Activated naive CD4-positive, alpha-beta T cell treated with anti-CD3 and anti-CD28 coated beads, Interleukin-2, amount 50 U/mL, for 24 hours (primary cell): ENCODE results near the gene DYSF.

Experiments
- H3K27ac Mint-ChIP-seq: one replicate; pipeline ENCODE4 v1.8.0; 2021; ENCODE audit warnings: mild to moderate bottlenecking, mixed read lengths
- H3K27me3 Mint-ChIP-seq: one replicate; pipeline ENCODE4 v1.8.0; 2021; ENCODE audit warnings: mixed read lengths
- H3K36me3 Mint-ChIP-seq: one replicate; pipeline ENCODE4 v1.8.0; 2021; ENCODE audit warnings: mixed read lengths
- H3K4me1 Mint-ChIP-seq: one replicate; pipeline ENCODE4 v1.8.0; 2021; ENCODE audit warnings: mixed read lengths
- H3K4me3 Mint-ChIP-seq: one replicate; pipeline ENCODE4 v1.8.0; 2021; ENCODE audit warnings: mild to moderate bottlenecking, mixed read lengths
- H3K9me3 Mint-ChIP-seq: one replicate; pipeline ENCODE4 v1.8.0; 2021; ENCODE audit warnings: mixed read lengths

Gene DYSF

DNA sequence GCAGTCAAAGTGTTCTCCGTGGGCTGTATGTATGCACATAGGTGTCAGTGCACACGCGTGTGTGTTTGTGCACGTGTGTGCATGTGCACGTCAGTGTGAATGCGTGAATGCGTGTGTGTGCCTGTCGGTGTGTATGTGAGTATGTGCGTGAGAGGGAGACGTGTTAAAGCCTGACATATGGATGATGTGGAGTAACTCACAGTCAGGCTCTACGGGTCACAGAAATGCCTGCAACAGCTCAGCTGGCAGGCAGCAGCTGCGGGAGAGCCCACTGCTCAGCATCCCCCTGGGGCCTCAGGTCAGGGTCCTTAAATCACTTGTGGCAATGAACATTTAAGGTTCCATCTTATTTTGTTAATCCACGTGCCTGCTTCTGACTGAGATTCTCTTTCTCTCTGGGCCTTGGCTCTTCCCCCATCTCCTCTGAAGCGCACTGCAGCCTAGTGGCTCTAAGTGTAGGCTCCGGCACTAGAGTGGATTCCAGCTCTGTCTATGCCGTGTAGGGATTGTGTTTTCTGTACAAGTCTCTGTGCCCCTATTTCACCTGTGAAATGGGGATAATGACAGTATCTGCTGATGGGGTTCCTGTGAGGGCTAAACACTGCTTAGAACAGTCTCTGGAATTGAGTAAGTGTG lies 63.0 kb downstream of the DYSF start:
- Mint-ChIP-seq H3K4me1 (no peaks in the 10 kb centered on the region), H3K27me3 (no peaks in the 10 kb centered on the region), H3K36me3 (no peaks in the 10 kb centered on the region)

DNA sequence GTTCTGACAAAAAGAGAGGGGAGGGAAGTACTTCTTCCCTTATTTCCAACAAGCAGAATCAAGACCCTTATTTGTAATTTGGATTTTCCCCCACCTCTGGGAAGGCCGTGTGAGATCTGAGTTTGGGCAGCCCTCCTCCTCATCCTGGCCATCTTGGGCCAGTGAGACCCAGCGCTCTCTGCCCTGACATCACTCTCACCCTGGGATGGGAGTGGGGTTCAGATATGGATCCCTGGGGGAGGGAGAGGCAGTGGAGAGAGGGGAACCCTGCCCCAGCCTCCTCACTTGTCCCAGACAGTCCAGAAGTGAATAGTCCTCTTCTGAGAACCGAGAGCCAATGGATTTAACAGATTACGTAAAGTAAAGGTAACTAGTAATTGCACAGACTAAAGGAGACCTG lies 64.5 kb downstream of the DYSF start:
- no peaks in the 10 kb centered on the region for H3K4me1 Mint-ChIP-seq
- no peaks in the 10 kb centered on the region for H3K36me3 Mint-ChIP-seq
- H3K27me3 Mint-ChIP-seq = no peaks in the 10 kb centered on the region
- no peak overlapping the region for H3K4me3 Mint-ChIP-seq
- H3K27ac Mint-ChIP-seq = no peak overlapping the region
- no peaks in the 10 kb centered on the region for H3K9me3 Mint-ChIP-seq

More for the DNA sequence above, 63.0 kb downstream of the DYSF start:
- Mint-ChIP-seq H3K27ac (no peak overlapping the region), H3K4me3 (no peak overlapping the region), H3K9me3 (no peaks in the 10 kb centered on the region)

DNA sequence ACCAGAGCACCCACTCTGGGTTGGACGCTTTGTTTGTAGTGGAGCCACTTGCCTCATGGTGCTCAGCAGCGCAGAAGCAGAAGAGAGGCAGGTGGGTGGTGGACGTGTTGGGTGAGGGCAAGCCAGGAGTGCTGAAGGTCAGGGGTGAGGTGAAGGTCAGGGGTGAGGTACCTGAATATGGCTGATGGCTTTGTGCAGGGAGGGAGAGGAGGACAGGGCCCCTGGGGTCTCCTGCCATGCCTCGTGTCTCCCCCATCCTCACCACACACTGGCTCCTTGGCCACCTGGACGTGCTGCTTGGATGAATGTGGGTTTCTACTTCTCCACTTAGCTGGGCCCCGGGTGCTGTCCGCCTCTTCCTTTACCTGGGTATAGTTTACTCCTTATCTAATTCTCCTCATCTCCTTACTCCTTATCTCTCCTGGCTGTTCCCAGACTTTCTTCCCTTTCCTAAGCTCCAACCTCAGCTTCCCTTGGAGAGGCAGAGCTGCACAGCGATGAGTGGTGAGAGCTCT lies 68.1 kb downstream of the DYSF start:
- H3K27me3 Mint-ChIP-seq = peaks cover 6% of the 10 kb centered on the region
- H3K4me1 Mint-ChIP-seq = no peaks in the 10 kb centered on the region
- no peaks in the 10 kb centered on the region for H3K36me3 Mint-ChIP-seq
- H3K9me3 Mint-ChIP-seq = no peaks in the 10 kb centered on the region
- peak overlapping the region; percentile 31 for H3K27ac Mint-ChIP-seq
- H3K4me3 Mint-ChIP-seq = no peak overlapping the region

DNA sequence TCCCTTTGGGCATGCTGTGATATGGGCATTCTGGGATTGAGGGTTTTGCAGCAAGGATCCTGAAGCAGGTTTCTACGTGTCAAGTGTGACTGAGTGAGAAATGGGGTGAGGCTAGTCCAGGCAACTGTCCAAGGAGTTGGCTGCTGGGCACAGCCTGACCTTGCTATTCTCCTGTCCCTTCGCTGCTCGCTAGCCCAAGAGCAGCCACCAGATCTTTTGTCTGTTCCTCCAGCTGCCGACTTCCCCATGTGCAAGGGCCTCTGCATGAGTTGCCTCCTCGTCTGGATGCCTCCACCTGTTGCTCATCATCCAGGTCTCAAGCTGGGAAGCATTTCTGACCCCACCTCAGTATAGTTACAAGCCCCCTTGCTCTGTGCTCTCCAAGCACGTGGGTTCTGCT lies 71.1 kb downstream of the DYSF start:
- Mint-ChIP-seq H3K4me3 (no peak overlapping the region), H3K4me1 (no peaks in the 10 kb centered on the region), H3K36me3 (no peaks in the 10 kb centered on the region), H3K9me3 (no peaks in the 10 kb centered on the region), H3K27me3 (peaks cover 9% of the 10 kb centered on the region), H3K27ac (no peak overlapping the region)

DNA sequence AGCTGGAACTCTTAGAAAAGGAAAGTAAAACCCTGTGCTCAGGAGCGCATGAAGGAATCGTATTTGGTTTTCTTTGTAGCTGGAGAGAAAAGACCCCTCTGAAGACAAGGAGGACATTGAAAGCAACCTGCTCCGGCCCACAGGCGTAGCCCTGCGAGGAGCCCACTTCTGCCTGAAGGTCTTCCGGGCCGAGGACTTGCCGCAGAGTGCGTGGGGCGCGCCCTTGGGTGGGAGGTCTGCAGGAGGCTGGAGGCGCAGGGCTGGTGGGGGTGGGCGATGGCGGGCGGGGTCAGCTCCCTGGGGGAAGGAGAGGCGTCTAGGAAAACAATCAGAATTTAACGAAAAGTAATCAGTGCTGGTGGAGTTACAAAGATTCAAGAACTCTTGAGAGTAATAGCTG lies 72.8 kb downstream of the DYSF start:
- Mint-ChIP-seq H3K27me3 (peaks cover 17% of the 10 kb centered on the region), H3K36me3 (no peaks in the 10 kb centered on the region), H3K9me3 (no peaks in the 10 kb centered on the region)

DNA sequence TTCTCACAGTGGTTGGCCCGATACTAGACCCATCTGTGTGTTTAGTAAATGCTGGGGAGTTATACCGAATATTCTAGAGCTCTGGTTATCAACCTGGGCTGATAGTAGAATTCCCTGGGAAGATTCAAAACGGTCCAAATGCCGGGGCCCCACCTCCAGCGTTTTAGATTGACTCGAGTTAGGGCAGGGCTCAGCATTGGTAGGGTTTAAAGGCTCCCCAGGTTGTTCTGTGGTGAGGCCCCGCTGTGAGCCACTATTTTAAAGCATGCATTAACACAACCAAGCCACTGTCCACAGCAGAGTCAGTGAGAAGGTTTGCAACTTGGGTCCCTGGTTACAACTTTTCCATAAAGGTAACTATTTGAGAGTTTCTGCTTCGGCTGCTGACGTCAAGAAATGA lies 73.6 kb downstream of the DYSF start:
- H3K4me1 Mint-ChIP-seq = no peaks in the 10 kb centered on the region
- no peaks in the 10 kb centered on the region for H3K9me3 Mint-ChIP-seq
- H3K27ac Mint-ChIP-seq = no peak overlapping the region
- H3K4me3 Mint-ChIP-seq = no peak overlapping the region
- H3K27me3 Mint-ChIP-seq = peaks cover 21% of the 10 kb centered on the region
- H3K36me3 Mint-ChIP-seq = no peaks in the 10 kb centered on the region

More for the DNA sequence above, 72.8 kb downstream of the DYSF start:
- Mint-ChIP-seq H3K4me1 (no peaks in the 10 kb centered on the region), H3K4me3 (no peak overlapping the region), H3K27ac (no peak overlapping the region)

DNA sequence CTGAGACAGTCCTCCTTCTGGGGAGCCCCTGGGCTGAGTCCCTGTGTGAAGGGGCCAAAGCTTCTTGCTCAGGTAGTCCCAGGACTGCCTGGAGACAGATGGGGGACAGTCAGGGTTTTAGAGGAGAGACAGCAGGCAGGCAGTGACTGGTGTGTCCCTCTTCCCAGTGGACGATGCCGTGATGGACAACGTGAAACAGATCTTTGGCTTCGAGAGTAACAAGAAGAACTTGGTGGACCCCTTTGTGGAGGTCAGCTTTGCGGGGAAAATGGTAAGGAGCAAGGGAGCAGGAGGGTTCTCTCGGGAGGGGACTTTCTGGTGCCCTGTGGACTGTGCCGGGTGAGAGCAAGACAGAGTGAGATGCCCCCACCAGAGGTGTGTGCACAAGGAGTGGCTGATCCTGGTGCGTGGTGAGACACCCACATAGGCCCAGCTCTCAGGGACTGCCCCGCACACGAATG lies 74.8 kb downstream of the DYSF start:
- no peak overlapping the region for H3K27ac Mint-ChIP-seq
- peaks cover 26% of the 10 kb centered on the region for H3K27me3 Mint-ChIP-seq
- H3K4me1 Mint-ChIP-seq = no peaks in the 10 kb centered on the region

DNA sequence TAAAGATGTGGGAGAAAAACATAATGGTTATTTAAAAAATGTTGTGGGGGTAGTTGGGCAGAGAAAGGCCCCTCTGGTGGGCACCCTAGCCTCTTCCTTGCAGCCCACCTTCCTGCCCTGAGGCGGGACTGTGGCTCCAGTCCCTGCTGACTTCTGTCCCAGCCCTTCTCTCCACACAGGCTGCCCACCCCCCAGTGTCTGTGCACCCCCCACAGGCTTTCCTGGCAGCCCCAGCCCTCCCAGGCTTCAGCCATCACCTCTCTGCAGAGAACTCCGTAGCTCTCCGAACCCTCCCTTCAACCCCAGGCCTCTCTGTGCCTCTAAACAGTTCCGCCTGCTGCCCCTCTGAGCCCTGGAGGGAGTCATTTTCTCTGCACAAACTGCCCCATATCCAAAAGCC lies 75.4 kb downstream of the DYSF start:
- H3K27me3 Mint-ChIP-seq = peaks cover 29% of the 10 kb centered on the region
- no peaks in the 10 kb centered on the region for H3K4me1 Mint-ChIP-seq
- no peaks in the 10 kb centered on the region for H3K36me3 Mint-ChIP-seq
- no peaks in the 10 kb centered on the region for H3K9me3 Mint-ChIP-seq
- no peak overlapping the region for H3K4me3 Mint-ChIP-seq
- H3K27ac Mint-ChIP-seq = no peak overlapping the region

More for the DNA sequence above, 74.8 kb downstream of the DYSF start:
- Mint-ChIP-seq H3K9me3 (no peaks in the 10 kb centered on the region), H3K4me3 (no peak overlapping the region), H3K36me3 (no peaks in the 10 kb centered on the region)

DNA sequence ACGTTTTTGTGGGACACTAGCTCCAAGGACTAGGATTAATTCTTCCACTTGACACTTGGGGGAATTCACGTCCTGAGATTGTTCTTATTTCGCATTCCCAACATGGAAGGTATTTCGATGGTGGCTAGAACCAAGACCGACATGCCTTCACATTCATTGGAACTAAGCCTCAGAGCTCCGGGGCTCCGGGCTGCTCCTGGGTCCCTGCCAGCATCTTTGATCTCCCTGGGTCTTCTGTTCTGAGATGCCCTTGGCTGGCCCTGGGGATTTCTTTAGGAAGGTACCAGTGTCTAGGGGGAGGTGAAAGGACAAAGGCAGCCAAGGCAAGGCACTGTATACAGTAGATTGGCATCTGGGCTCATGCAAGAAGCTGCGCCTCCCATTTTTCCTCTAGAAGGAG lies 76.8 kb downstream of the DYSF start:
- H3K27me3 Mint-ChIP-seq = peaks cover 24% of the 10 kb centered on the region
- no peaks in the 10 kb centered on the region for H3K36me3 Mint-ChIP-seq
- no peak overlapping the region for H3K27ac Mint-ChIP-seq
- no peaks in the 10 kb centered on the region for H3K9me3 Mint-ChIP-seq
- H3K4me3 Mint-ChIP-seq = no peak overlapping the region
- no peaks in the 10 kb centered on the region for H3K4me1 Mint-ChIP-seq

DNA sequence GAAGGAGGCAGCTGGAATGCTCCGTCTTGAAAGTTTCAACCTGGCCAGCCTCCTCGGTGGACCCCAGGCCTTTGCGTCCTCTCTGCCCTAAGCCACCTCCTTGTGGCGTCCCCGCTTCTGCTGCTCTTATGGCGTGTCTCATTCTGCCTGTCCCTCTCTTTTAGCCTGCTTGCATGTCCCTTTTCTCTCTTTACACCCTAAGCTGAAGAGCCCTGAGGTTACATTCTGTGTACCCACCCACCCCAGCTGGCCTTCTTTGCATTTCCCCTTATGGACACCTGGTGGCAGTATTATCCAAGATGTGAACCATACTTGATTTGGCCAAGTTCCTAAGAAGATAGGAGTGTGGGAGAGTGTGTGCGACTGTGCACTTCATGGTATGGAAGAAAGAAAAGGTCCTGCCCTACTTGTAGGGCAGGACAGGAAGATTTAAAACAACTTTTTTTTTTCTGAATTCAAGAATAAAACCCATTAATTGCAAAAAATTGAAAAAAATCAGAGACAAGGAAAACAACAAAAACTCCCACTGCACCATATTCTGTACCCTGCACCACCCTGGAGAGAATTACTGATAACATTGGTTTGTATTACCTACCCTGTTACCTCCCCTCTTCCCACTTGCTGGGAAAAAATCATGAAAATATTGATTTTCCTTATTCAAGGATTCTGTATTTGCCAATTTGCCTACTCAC lies 77.4 kb downstream of the DYSF start:
- no peaks in the 10 kb centered on the region for H3K9me3 Mint-ChIP-seq
- H3K4me1 Mint-ChIP-seq = no peaks in the 10 kb centered on the region
- no peak overlapping the region for H3K27ac Mint-ChIP-seq
- H3K36me3 Mint-ChIP-seq = no peaks in the 10 kb centered on the region
- H3K27me3 Mint-ChIP-seq = peaks cover 27% of the 10 kb centered on the region
- no peak overlapping the region for H3K4me3 Mint-ChIP-seq

DNA sequence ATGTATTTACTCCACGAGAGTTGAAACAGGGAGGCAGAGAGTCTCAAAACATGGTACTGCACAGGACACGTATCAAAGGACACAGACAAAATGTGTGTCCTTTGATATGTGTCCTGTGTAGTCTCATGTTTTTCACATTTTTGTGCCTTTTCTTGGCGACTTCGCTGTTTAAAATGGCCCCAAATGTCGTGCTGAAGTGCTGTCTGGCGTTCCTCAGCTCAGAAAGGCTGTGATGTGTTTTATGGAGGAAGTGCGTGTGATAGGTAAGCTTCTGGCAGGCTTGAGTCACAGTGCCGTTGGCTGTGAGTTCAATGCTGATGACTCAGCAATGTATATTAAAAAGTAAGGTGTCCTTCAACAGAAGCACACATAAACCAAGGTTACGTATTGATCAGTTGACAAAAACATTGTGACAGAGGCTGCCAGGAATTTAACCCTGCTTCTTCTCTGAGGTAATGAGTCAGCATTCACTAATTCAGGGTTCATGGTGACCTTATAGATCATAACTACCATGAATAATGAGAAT lies 78.2 kb downstream of the DYSF start:
- H3K36me3 Mint-ChIP-seq = no peaks in the 10 kb centered on the region
- H3K4me3 Mint-ChIP-seq = no peak overlapping the region
- no peak overlapping the region for H3K27ac Mint-ChIP-seq
- H3K9me3 Mint-ChIP-seq = no peaks in the 10 kb centered on the region
- peaks cover 25% of the 10 kb centered on the region for H3K27me3 Mint-ChIP-seq
- no peaks in the 10 kb centered on the region for H3K4me1 Mint-ChIP-seq

DNA sequence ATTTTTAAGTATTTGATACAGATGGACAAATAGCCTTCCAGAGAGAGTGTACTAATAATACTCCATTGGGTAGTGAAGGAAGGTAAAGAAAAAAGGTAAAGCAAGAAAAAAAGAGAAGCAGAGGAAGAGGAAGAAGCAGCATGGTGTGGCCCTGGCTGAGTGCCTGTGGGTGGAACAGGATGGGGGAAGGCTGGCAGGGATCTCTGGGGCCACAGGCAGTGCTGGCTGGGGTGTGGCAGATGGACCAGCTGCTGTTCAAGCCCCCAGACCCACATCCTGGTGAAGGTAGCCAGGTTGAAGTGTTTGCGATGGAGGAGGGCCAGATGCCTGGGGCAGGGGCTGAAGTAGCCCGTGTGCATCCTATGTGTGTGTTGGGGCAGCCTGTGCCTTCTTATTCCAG lies 79.0 kb downstream of the DYSF start:
- H3K27me3 Mint-ChIP-seq = peaks cover 25% of the 10 kb centered on the region
- no peaks in the 10 kb centered on the region for H3K36me3 Mint-ChIP-seq
- H3K4me1 Mint-ChIP-seq = no peaks in the 10 kb centered on the region
- no peaks in the 10 kb centered on the region for H3K9me3 Mint-ChIP-seq
- no peak overlapping the region for H3K4me3 Mint-ChIP-seq
- peak overlapping the region; percentile 27 for H3K27ac Mint-ChIP-seq

DNA sequence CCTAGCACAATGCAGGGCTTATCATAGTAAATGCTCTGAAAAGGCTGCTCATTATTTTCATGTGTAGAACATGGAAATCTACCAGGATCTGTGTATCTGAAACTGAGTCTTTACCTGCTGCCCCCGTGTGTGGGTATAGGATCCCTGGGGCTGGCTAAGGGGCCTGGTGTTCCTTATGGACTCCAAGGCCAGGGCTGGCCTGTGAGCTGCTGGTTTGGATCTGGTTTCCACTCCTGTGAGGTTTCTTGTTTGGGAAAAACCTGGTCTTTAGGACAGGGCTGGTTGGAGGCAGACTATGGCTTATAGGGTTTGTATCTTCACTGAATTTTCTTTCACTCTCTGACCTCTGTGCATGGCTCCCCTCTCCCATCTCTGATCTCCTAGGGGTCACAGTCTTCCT lies 80.8 kb downstream of the DYSF start:
- Mint-ChIP-seq H3K4me1 (no peaks in the 10 kb centered on the region), H3K36me3 (no peaks in the 10 kb centered on the region), H3K27ac (no peak overlapping the region), H3K9me3 (no peaks in the 10 kb centered on the region), H3K27me3 (peaks cover 22% of the 10 kb centered on the region), H3K4me3 (no peak overlapping the region)

DNA sequence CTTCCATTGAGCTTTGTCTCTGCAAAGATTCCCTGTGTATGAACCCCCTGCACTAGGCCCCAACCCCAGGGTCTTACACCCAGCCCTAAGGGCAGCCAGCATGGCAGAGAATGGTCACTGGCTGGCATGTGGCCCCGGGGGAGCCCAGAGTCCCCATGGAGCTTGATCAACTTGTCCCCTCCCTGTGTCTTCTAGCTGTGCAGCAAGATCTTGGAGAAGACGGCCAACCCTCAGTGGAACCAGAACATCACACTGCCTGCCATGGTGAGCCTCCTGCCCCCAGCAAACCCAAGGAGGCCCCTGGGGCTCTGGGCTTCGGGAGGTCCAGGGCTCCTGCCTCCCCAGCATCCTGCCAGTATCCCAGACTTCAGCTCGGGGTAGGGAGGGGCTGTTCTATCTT lies 81.5 kb downstream of the DYSF start:
- H3K4me3 Mint-ChIP-seq = no peak overlapping the region
- no peak overlapping the region for H3K27ac Mint-ChIP-seq
- peaks cover 22% of the 10 kb centered on the region for H3K27me3 Mint-ChIP-seq
- H3K4me1 Mint-ChIP-seq = no peaks in the 10 kb centered on the region
- H3K36me3 Mint-ChIP-seq = no peaks in the 10 kb centered on the region
- H3K9me3 Mint-ChIP-seq = no peaks in the 10 kb centered on the region

DNA sequence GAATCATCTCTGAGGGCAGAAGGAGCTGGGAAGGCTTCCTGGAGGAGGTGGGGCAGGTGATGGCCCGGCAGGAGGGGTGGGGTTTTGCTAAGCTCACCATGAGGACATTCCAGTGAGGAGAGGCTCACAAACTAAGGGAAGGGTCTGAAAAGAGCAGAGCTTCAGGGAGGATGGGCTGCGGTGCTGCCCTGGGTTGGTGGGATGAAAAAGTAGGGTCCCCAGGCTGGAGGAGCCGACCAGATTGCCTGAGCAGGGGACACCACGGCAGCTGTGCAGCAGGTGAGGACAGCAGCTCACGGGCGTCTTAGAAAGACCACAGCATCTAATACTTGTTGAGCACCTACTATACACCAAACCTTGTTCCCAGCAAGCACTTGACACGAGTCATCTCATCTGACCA lies 82.2 kb downstream of the DYSF start:
- no peaks in the 10 kb centered on the region for H3K36me3 Mint-ChIP-seq
- no peak overlapping the region for H3K4me3 Mint-ChIP-seq
- H3K27ac Mint-ChIP-seq = no peak overlapping the region
- H3K4me1 Mint-ChIP-seq = no peaks in the 10 kb centered on the region
- H3K27me3 Mint-ChIP-seq = peaks cover 20% of the 10 kb centered on the region
- no peaks in the 10 kb centered on the region for H3K9me3 Mint-ChIP-seq

DNA sequence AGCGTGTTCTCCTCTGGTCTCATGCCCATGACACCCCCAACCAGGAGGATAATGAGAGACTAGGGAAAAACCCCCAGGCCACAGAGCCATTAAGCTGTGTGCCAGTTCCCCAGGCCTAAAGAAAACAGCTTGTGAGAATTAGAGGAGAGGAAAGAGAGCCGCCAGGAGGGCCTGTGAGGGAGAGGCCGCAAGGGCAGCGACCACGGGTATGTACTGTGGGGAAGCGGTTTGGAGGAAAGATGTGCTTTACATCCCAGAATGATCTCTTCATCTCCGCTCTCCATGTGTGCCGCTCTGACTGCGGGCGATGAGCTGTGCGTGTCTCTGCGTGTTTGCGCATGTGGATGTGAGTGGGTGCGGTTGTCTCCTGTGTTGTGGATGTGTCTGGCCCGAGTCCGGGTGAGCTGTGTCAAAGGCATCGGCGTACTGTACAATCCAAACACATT lies 82.9 kb downstream of the DYSF start:
- Mint-ChIP-seq H3K27me3 (peaks cover 13% of the 10 kb centered on the region), H3K4me1 (no peaks in the 10 kb centered on the region), H3K4me3 (no peak overlapping the region), H3K36me3 (no peaks in the 10 kb centered on the region), H3K27ac (no peak overlapping the region), H3K9me3 (no peaks in the 10 kb centered on the region)
